ENCODE results near the gene MST1. TPM values are rescaled to one million over a fixed set of nuclear protein-coding genes. Genes with fewer than 3 reads are reported as not detected.

The MST1 gene
- total RNA-seq, 1 donor from 2014 or later, result 2.2 TPM

DNA sequence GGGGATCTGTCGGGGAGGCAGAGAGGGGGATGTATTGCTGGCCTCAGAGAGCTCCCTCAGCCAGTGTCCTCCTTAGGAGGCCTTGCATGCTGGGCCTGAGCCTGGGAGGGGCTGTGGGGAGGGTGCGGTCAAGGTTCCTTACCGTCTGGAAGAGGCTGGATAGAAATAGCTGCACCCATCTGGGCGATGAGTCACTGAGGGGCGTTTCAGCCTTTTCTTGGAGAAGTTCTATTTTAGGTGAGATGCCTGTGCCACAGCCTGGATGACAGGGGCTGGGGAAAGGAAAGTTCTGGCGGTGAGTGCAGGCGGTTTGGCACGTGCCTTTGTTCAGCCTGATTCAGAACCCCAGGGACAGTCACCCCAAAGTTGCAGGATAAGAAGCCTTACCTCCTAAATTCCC, 50.8 kb downstream of the MST1 start:
- no peak for DNase-seq (ENCODE audit: low read depth in 2 of 2)

DNA sequence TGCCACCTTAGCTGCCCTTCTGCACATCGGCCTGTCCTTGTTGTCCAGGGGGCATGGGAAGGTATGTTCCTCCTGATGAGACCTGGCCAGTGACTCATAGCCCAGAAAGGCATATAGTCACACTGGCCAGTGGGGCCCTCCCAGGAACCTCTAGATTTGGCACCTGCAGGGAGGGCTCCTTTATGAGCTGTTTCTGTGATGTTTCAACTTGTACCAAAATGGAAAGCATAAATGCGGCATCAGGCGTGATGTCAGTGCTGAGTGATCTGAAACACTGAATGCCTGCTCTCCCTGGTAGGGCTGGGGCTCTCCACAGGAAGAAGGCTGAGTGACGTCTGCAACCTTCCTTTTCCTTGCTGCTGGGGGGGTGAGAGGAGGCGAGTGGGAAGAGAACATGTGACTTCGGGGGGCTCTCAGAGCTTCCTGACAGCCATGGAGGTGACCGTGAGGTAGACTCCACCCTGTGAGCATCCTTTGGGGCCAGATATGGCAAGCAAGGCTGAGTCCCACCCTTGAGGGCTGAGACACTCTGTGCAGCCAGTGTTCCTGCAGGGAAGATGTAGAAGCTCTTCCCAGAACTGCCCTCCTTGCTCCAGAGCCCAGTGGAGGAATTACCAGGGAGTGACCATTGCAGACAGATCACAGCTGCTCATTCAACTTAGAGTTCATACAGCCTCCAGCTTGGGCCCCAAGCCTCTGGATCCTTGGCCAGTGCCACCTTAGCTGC, 52.2 kb downstream of the MST1 start:
- peak in 1 of 2 donors; percentile 14 for DNase-seq (ENCODE audit: low read depth in 2 of 2)

DNA sequence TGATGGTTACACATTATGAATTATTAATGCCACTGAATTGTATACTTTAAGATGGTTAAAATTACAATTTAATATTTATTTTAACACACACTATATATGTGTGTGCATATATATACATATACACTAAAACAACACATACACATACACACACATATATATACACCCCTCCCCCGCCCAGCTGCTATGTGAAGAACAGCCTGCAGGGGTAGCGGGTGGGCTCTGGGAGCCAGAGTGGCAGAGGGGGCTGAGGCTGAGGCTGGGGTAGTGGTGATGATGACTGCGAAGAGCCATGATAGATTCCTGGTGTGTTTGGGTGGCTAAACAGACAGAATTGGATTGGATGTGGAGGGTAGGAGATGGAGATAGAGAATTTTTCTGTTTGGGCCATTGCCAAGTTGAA, 54.5 kb downstream of the MST1 start:
- no peak for DNase-seq (ENCODE audit: low read depth in 2 of 2)

Other genes with a start within 250 kb of the MST1 start
- 23.1 and 26.2 TPM in 2 replicates for gene DAG1, start 219.2 kb downstream of the MST1 start, total RNA-seq
- under 0.01 TPM in 2 replicates for gene BSN, start 135.0 kb downstream of the MST1 start, total RNA-seq
- gene APEH, start 15.1 kb downstream of the MST1 start, total RNA-seq, result 88.3 and 92.1 TPM in 2 replicates
- gene RNF123, start 83 bp upstream of the MST1 start, total RNA-seq, result 14.8 and 23.2 TPM in 2 replicates
- gene AMIGO3, start 30.2 kb upstream of the MST1 start, total RNA-seq, result under 0.01 and 0.40 TPM in 2 replicates
- gene GMPPB, start 34.5 kb upstream of the MST1 start, total RNA-seq, result 12.9 and 19.4 TPM in 2 replicates
- gene IP6K1, start 97.1 kb upstream of the MST1 start, total RNA-seq, result 37.3 and 47.4 TPM in 2 replicates
- not detected in 2 replicates for gene CDHR4, start 110.4 kb upstream of the MST1 start, total RNA-seq
- gene INKA1, start 113.8 kb upstream of the MST1 start, total RNA-seq, result 12.3 and 17.2 TPM in 2 replicates
- gene UBA7, start 124.5 kb upstream of the MST1 start, total RNA-seq, result 23.3 and 23.4 TPM in 2 replicates
- gene TRAIP, start 167.1 kb upstream of the MST1 start, total RNA-seq, result 1.2 and 2.4 TPM in 2 replicates
- under 0.01 TPM in 2 replicates for gene CAMKV, start 180.4 kb upstream of the MST1 start, total RNA-seq
- gene MST1R, start 214.4 kb upstream of the MST1 start, total RNA-seq, result under 0.01 and 0.22 TPM in 2 replicates
- gene MON1A, start 240.3 kb upstream of the MST1 start, total RNA-seq, result 5.7 and 7.9 TPM in 2 replicates